SK-N-SH treated with all-trans-retinoic acid at 6 μM for 48 hours (cell line): ENCODE results near the gene SNPH.

Experiments
- ATAC-seq: fragments of 200-7000 bp; cut with Tn5 transposase; 3 replicates; pipeline ENCODE4 v1.9.1; 2020; ENCODE audit warnings: mild to moderate bottlenecking, moderate library complexity
- ARNTL ChIP-seq: fragments of 450-650 bp; formaldehyde crosslinking; IDR thresholded peaks from 2 replicates; pipeline ENCODE4 v1.5.0; 2020; ENCODE audit warnings: low read depth, mild to moderate bottlenecking, moderate library complexity, borderline replicate concordance
- CREB5 ChIP-seq: fragments of 250-450 bp; sonication (Bioruptor Pico); IDR thresholded peaks from 2 replicates; pipeline ENCODE4 v1.5.1; 2020; ENCODE audit warnings: low read depth, mild to moderate bottlenecking, moderate library complexity
- CSDC2 ChIP-seq: fragments of 250-450 bp; sonication (Bioruptor Pico); IDR thresholded peaks from 2 replicates; pipeline ENCODE4 v1.5.0; 2020; ENCODE audit warnings: mild to moderate bottlenecking, moderate library complexity
- CSRNP3 ChIP-seq: fragments of 250-450 bp; sonication (Bioruptor Pico); IDR thresholded peaks from 2 replicates; pipeline ENCODE4 v1.5.1; 2021; ENCODE audit warnings: mild to moderate bottlenecking, moderate library complexity
- ESRRG ChIP-seq: fragments of 250-450 bp; sonication (Bioruptor Pico); IDR thresholded peaks from 2 replicates; pipeline ENCODE4 v1.6.1; 2021; ENCODE audit warnings: mild to moderate bottlenecking
- GLIS3 ChIP-seq: fragments of 250-450 bp; sonication (Bioruptor Pico); IDR thresholded peaks from 2 replicates; pipeline ENCODE4 v1.5.0; 2020; ENCODE audit warnings: mild to moderate bottlenecking, moderate library complexity
- ISL1 ChIP-seq: fragments of 250-450 bp; sonication (Bioruptor Pico); IDR thresholded peaks from 2 replicates; pipeline ENCODE4 v2.1.2; 2022; ENCODE audit warnings: mild to moderate bottlenecking, moderate library complexity
- OSR1 ChIP-seq: fragments of 250-450 bp; sonication (Bioruptor Pico); IDR thresholded peaks from 2 replicates; pipeline ENCODE4 v1.8.0; 2022; ENCODE audit warnings: moderate library complexity, mild to moderate bottlenecking, inconsistent platforms
- PATZ1 ChIP-seq: fragments of 250-450 bp; sonication (Bioruptor Pico); IDR thresholded peaks from 2 replicates; pipeline ENCODE4 v1.8.0; 2020; ENCODE audit warnings: mild to moderate bottlenecking, moderate library complexity, borderline replicate concordance
- POU6F1 ChIP-seq: fragments of 250-450 bp; sonication (Bioruptor Pico); IDR thresholded peaks from 2 replicates; pipeline ENCODE4 v1.8.0; 2021; ENCODE audit warnings: low read depth, mild to moderate bottlenecking, moderate library complexity, borderline replicate concordance
- PPARA ChIP-seq: fragments of 250-450 bp; sonication (Bioruptor Pico); IDR thresholded peaks from 2 replicates; pipeline ENCODE4 v1.5.0; 2020; ENCODE audit warnings: mild to moderate bottlenecking, borderline replicate concordance
- RARB ChIP-seq: fragments of 250-450 bp; sonication (Bioruptor Pico); IDR thresholded peaks from 2 replicates; pipeline ENCODE4 v1.8.0; 2021; ENCODE audit warnings: mild to moderate bottlenecking, moderate library complexity
- SNAI2 ChIP-seq: fragments of 250-450 bp; sonication (Bioruptor Pico); IDR thresholded peaks from 2 replicates; pipeline ENCODE4 v1.5.0; 2020; ENCODE audit warnings: mild to moderate bottlenecking, moderate library complexity
- TCF4 ChIP-seq: fragments of 250-450 bp; sonication (Bioruptor Pico); IDR thresholded peaks from 2 replicates; pipeline ENCODE4 v1.8.0; 2021; ENCODE audit warnings: mild to moderate bottlenecking, moderate library complexity, borderline replicate concordance
- TSHZ2 ChIP-seq: fragments of 250-450 bp; sonication (Bioruptor Pico); IDR thresholded peaks from 2 replicates; pipeline ENCODE4 v1.5.0; 2020; ENCODE audit warnings: mild to moderate bottlenecking, moderate library complexity
- ZC3H10 ChIP-seq: fragments of 250-450 bp; sonication (Bioruptor Pico); IDR thresholded peaks from 2 replicates; pipeline ENCODE4 v1.5.1; 2021; ENCODE audit warnings: mild to moderate bottlenecking, moderate library complexity
- ZFP3 ChIP-seq: fragments of 250-450 bp; sonication (Bioruptor Pico); IDR thresholded peaks from 2 replicates; pipeline ENCODE4 v1.5.0; 2020; ENCODE audit warnings: mild to moderate bottlenecking, moderate library complexity
- ZFP30 ChIP-seq: fragments of 450-650 bp; formaldehyde crosslinking; IDR thresholded peaks from 2 replicates; pipeline ENCODE4 v1.5.0; 2022; ENCODE audit warnings: mild to moderate bottlenecking, moderate library complexity
- ZNF565 ChIP-seq: fragments of 450-650 bp; formaldehyde crosslinking; conservative IDR thresholded peaks from 2 replicates; pipeline ENCODE4 v1.5.0; 2020; ENCODE audit warnings: low read depth, mild to moderate bottlenecking, moderate library complexity
- ZNF70 ChIP-seq: fragments of 450-650 bp; formaldehyde crosslinking; IDR thresholded peaks from 2 replicates; pipeline ENCODE4 v1.5.0; 2020; ENCODE audit warnings: mild to moderate bottlenecking, moderate library complexity
- ZNF8 ChIP-seq: fragments of 450-650 bp; formaldehyde crosslinking; IDR thresholded peaks from 2 replicates; pipeline ENCODE4 v1.5.0; 2020; ENCODE audit warnings: mild to moderate bottlenecking, moderate library complexity

The SNPH gene

GRCh38 chr20:1232286-1233111 lies 33.6 kb upstream of the SNPH start:
- no peak for ATAC-seq
- TF ChIP-seq PATZ1 (CRISPR knock-in tag) (no peak), ARNTL (CRISPR knock-in tag) (no peak), GLIS3 (CRISPR knock-in tag) (no peak), ZC3H10 (no peak), TCF4 (no peak), ZNF70 (no peak), RARB (CRISPR knock-in tag) (no peak), OSR1 (CRISPR knock-in tag) (no peak), PPARA (CRISPR knock-in tag) (no peak), CSRNP3 (no peak), ISL1 (CRISPR knock-in tag) (no peak), ZNF565 (CRISPR knock-in tag) (no peak), SNAI2 (CRISPR knock-in tag) (no peak), CREB5 (no peak), ZFP30 (CRISPR knock-in tag) (no peak), ESRRG (CRISPR knock-in tag) (no peak), CSDC2 (CRISPR knock-in tag) (no peak), TSHZ2 (CRISPR knock-in tag) (no peak), ZNF8 (CRISPR knock-in tag) (no peak), ZFP3 (CRISPR knock-in tag) (no peak)
- TF ChIP-seq, all 23 proteins: peak for 0

- no peak for TF ChIP-seq ZFP30 (CRISPR knock-in tag)
- TF ChIP-seq ZNF70: no peak
- no peak for TF ChIP-seq ZC3H10
- TF ChIP-seq POU6F1: no peak
- no peak for TF ChIP-seq SNAI2 (CRISPR knock-in tag)
- no peak for TF ChIP-seq CSDC2 (CRISPR knock-in tag)
- TF ChIP-seq ESRRG (CRISPR knock-in tag): no peak
- TF ChIP-seq OSR1 (CRISPR knock-in tag): no peak
- no peak for TF ChIP-seq GLIS3 (CRISPR knock-in tag)
- no peak for TF ChIP-seq CSRNP3
- TF ChIP-seq PATZ1 (CRISPR knock-in tag): no peak
- no peak for ATAC-seq
Observed at GRCh38 chr20:1240549-1240948, 25.5 kb upstream of the SNPH start.
